Measurements from ENCODE around the gene MYL9. TPM values are rescaled to one million over a fixed set of nuclear protein-coding genes. Genes with fewer than 3 reads are reported as not detected.
"Not testable (repeated sequence)": the region's sequence is repeated elsewhere in the genome, so short reads cannot be mapped to it uniquely, and the experiment has no call there.

Gene MYL9
- total RNA-seq, 4 donors from 2014 or later: 1,087 to 2,842 (median 1,707) TPM

DNA sequence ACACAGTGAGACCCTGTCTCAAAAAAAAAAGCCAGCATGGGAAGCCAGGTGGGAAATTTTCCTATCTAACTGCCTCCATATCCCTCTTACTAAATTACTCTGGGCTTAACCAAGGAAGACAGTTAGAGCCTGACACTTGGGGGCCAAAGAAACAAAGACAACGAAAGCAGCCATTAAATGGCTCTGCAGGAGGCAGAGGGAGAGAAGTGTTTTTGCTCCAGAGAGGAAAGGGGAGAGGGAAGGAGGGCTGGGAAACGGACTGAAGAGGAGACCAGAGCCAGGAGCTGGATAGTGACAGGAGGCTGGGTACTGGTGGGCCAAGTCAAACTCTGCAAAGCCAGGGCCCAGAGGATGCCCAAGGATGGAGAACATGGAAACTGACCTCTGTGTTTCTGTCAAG, 21.4 kb downstream of the MYL9 start:
- H3K9me3 ChIP-seq: no peaks in the 10 kb centered on the region
- H3K27me3 ChIP-seq: no peaks in the 10 kb centered on the region
- H3K36me3 ChIP-seq: no peaks in the 10 kb centered on the region
- WGBS, 2 donors (ENCODE audit: low coverage in 1 of 2): 56 to 100% methylated on average over 1 to 2 of the region's 2 CpGs
- no peak for ATAC-seq
- TF ChIP-seq POLR2AphosphoS5 (IDR thresholded peaks at IDR 0.05): no peak
- TF ChIP-seq, protein P1, sequence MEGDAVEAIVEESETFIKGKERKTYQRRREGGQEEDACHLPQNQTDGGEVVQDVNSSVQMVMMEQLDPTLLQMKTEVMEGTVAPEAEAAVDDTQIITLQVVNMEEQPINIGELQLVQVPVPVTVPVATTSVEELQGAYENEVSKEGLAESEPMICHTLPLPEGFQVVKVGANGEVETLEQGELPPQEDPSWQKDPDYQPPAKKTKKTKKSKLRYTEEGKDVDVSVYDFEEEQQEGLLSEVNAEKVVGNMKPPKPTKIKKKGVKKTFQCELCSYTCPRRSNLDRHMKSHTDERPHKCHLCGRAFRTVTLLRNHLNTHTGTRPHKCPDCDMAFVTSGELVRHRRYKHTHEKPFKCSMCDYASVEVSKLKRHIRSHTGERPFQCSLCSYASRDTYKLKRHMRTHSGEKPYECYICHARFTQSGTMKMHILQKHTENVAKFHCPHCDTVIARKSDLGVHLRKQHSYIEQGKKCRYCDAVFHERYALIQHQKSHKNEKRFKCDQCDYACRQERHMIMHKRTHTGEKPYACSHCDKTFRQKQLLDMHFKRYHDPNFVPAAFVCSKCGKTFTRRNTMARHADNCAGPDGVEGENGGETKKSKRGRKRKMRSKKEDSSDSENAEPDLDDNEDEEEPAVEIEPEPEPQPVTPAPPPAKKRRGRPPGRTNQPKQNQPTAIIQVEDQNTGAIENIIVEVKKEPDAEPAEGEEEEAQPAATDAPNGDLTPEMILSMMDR (IDR thresholded peaks at IDR 0.05): no peak
- no peak for TF ChIP-seq EP300 (IDR thresholded peaks at IDR 0.05)
- TF ChIP-seq POLR2A (IDR thresholded peaks at IDR 0.05): no peak
- H3K4me1 ChIP-seq: no peaks in the 10 kb centered on the region
- H3K27ac ChIP-seq: no peak overlapping the region
- no peak overlapping the region for H3K4me3 ChIP-seq

DNA sequence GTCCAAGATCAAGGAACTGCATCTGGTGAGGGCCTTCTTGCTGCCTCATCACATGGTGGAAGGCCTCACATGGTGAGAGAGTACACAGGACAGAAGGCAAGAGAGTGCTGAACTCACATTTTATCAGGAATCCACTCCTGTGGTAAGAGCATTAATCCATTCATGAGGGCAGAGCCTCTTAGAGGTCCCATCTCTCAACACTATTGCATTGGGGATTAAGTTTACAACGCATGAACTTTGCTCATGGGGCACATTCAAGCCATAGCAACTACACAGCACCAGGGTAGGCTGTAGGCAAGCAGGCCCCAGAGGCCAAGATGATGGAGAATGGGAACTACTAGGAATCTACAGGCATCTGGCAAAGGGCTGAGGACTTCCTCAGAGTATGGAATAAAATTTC, 22.1 kb downstream of the MYL9 start:
- WGBS, 2 donors (ENCODE audit: low coverage in 1 of 2): no CpG with 5 or more reads among the region's 1 CpG
- H3K9me3 ChIP-seq: no peaks in the 10 kb centered on the region
- H3K27ac ChIP-seq: no peak overlapping the region
- ATAC-seq: no peak
- H3K4me1 ChIP-seq: no peaks in the 10 kb centered on the region
- TF ChIP-seq POLR2A (IDR thresholded peaks at IDR 0.05): no peak
- TF ChIP-seq, protein P1 (IDR thresholded peaks at IDR 0.05): no peak
- TF ChIP-seq EP300 (IDR thresholded peaks at IDR 0.05): no peak
- TF ChIP-seq POLR2AphosphoS5 (IDR thresholded peaks at IDR 0.05): no peak
- no peak overlapping the region for H3K4me3 ChIP-seq
- H3K36me3 ChIP-seq: no peaks in the 10 kb centered on the region
- no peaks in the 10 kb centered on the region for H3K27me3 ChIP-seq

- not testable (repeated sequence) for H3K36me3 ChIP-seq, H3K4me1 ChIP-seq, H3K27me3 ChIP-seq, H3K4me3 ChIP-seq, H3K9me3 ChIP-seq, ATAC-seq, H3K27ac ChIP-seq
- 90 to 98% methylated on average over 11 to 12 of the region's 13 CpGs for WGBS, 2 donors (ENCODE audit: low coverage in 1 of 2)
These were observed 22.9 kb downstream of the MYL9 start for GRCh38 chr20:36564078-36564725.

DNA sequence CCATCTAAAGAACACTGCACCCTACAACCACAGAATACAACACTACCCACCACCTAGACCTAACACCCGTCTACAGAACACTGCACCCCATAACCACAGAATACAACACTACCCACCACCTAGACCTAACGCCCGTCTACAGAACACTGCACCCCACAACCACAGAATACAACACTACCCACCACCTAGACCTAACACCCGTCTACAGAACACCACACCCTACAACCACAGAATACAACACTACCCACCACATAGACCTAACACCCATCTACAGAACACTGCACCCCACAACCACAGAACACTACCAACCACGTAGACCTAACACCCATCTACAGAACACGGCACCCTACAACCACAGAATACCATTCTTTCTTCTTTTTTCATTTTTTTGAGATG, 23.4 kb downstream of the MYL9 start:
- not testable (repeated sequence) for H3K27ac ChIP-seq, H3K36me3 ChIP-seq, H3K4me1 ChIP-seq, ATAC-seq, H3K9me3 ChIP-seq, H3K27me3 ChIP-seq, H3K4me3 ChIP-seq
- 86% methylated on average over 4 to 5 of the region's 6 CpGs for WGBS, 2 donors (ENCODE audit: low coverage in 1 of 2)

DNA sequence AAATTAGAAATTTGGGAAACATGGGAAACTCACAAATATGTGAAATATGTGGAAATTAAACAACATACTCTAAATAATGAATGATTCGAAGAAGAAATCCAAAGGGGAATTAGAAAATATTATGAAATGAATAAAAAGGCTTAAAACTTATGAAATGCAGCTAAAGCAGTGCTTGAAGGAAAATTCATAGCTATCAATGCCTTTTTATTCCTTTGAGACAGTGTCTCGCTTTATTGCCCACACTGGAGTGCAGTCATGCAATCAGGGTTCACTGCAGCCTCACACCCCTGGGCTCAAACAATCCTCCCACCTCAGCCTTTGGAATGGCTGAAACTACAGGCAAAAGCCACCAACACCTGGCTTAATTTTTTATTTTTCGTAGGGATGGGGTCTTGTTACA, 24.2 kb downstream of the MYL9 start:
- WGBS, 2 donors (ENCODE audit: low coverage in 1 of 2): 87 to 93% methylated on average over 3 of the region's 3 CpGs
- TF ChIP-seq POLR2AphosphoS5 (IDR thresholded peaks at IDR 0.05) (no peak), POLR2A (IDR thresholded peaks at IDR 0.05) (no peak), EP300 (IDR thresholded peaks at IDR 0.05) (no peak)
- TF ChIP-seq, protein P1 (IDR thresholded peaks at IDR 0.05): no peak

DNA sequence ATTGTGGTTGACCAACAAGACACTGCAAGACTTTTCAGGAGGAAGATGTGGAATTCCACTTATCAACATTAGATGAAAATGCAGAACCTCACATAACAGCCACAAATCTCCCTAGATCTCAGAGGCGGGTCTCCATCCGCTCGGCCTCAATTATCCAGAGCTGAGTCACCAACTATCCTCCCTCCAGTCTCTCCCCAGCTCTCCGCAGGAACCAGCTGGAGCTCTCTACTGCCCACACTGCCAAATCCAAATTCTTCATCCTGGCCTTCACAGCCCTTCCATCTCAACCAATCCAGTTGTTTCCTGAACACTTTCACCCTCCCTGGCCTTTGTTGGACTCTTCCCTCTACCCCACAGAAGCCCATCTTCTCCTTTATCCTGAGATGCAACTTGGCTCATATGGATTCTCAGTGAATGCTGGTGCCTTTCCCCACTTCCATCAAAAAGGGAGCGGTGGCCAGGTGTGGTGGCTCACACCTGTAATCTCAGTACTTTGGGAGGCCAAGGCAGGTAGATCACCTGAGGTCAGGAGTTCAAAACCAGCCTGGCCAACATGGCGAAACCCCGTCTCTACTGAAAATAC, 28.6 kb downstream of the MYL9 start:
- Histone ChIP-seq H3K36me3 (no peaks in the 10 kb centered on the region), H3K27me3 (no peaks in the 10 kb centered on the region), H3K9me3 (no peaks in the 10 kb centered on the region), H3K4me1 (peaks cover 0 to 30% (median 8%) of the 10 kb centered on the region in 3 donors), H3K27ac (no peak overlapping the region), H3K4me3 (no peak overlapping the region)
- ATAC-seq: no peak
- TF ChIP-seq, protein P1 (IDR thresholded peaks at IDR 0.05): no peak
- TF ChIP-seq POLR2A (IDR thresholded peaks at IDR 0.05): no peak
- no peak for TF ChIP-seq EP300 (IDR thresholded peaks at IDR 0.05)
- no peak for TF ChIP-seq POLR2AphosphoS5 (IDR thresholded peaks at IDR 0.05)
- WGBS, 2 donors (ENCODE audit: low coverage in 1 of 2): 40 to 58% methylated on average over 2 to 4 of the region's 7 CpGs

More for the DNA sequence above, 24.2 kb downstream of the MYL9 start:
- no peaks in the 10 kb centered on the region for H3K27me3 ChIP-seq
- H3K27ac ChIP-seq: no peak overlapping the region
- no peaks in the 10 kb centered on the region for H3K4me1 ChIP-seq
- H3K4me3 ChIP-seq: no peak overlapping the region
- ATAC-seq: no peak
- H3K36me3 ChIP-seq: no peaks in the 10 kb centered on the region
- no peaks in the 10 kb centered on the region for H3K9me3 ChIP-seq
